GM21528 (cell line): ENCODE results near the gene CUEDC1.

Source experiments
- ATAC-seq: cut with Tn5 transposase; IDR thresholded peaks from one replicate; pipeline ENCODE4 v1.9.1; 2021; ENCODE audit warnings: mild to moderate bottlenecking, moderate library complexity; ENCODE audit not compliant: unreplicated experiment, low FRiP score

CUEDC1 gene

DNA sequence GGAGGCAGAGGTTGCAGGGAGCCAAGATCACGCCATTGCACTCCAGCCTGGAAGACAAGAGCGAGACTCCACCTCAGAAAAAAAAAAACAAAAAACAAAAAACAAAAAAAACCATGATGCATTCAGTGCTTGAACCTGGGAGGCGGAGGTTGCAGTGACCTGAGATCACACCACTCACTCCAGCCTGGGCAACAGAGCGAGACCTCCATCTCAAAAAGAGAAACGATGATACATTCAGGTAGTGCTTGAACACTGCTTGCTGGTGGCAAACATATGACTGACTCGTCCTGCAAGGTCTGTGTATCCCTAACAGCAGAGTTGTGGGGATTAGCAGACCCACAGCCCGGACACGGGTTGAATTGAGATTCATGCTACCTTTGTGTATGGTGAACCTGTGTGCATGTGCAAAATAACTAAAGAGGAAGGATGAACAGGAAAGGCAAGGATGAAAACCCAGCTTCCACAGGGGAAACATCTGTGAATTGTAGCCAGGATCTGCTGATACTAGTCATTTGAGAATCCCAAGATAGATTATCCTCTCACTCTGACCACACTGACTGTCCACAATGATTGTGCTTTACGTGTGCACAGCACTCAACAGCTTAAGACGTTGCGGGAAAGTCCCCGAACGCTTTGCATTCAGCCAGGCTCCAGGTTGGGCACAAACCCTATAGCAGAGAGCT lies 53.0 kb downstream of the CUEDC1 start:
- ATAC-seq, result peak; percentile 64

DNA sequence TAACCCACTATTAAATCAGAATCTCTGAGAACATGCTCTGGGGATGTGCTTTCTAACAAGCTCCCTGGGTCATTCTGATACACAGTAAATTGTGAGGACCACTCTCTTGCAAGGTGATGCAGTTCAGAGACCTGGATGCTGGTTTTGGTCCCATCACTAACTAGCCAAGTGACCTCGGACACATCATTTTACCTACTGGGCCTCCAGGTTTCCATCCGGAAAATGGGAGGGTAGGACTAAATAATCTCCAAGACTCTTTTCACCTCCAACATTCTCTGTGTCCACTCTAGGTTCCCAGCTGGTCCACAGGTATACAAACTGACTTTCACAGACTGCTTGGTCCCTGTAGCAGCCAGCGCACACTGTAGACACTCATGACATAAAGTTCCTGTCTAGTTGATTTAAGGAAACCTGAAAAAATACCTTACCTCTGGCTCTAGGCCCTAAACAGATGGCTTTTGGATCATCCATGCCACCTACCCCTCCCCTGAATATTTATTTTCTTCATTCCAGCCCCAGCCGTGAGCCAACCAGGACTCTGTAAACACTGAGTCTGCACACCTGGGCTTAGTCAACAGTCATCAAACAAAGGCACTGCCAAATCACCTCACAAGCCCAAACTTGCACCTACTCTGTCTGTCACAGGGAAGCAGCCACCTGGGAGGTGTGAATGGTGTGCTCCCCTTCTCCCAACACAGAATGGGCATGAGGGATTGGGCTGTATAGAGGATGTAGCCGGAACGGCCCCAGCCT lies 54.0 kb downstream of the CUEDC1 start:
- no peak for ATAC-seq

DNA sequence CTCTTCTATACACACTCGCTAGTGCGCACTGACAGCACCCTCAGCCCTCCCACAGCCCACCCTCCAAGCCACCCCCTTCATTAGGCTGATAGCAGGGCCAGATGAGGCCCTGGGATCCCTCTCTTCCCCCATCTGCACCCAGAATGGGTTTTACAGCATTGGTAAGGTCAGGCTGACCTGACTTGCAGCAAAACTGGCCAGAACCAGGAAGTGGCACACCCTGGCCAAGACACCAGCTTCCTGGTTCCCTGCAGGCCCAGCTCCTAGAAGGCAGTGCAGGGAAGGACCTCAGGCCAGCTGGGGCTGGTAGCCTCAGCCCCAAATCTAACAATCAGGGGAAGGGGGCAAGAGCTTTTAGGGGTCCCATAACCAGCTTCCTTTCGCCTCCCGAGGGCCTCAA lies 55.4 kb downstream of the CUEDC1 start:
- no peak for ATAC-seq

DNA sequence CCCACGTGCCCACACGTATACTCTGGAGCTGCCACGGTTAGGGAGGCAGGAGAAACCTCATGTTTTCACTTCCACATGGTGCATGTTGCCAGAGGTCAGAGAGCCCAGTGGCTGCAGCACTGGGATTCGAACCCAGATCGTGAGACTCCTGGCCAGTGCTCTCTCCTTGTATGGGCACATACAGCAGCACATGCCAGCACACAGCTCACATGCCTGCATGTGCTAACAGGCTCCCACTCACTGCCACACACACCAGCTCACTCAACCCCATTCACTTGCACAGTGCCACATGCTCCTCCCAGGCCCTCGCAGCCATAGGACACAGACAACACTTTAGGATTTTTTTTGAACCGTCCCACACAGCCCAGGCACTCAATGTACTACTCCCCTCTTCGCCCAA lies 55.8 kb downstream of the CUEDC1 start:
- no peak for ATAC-seq

DNA sequence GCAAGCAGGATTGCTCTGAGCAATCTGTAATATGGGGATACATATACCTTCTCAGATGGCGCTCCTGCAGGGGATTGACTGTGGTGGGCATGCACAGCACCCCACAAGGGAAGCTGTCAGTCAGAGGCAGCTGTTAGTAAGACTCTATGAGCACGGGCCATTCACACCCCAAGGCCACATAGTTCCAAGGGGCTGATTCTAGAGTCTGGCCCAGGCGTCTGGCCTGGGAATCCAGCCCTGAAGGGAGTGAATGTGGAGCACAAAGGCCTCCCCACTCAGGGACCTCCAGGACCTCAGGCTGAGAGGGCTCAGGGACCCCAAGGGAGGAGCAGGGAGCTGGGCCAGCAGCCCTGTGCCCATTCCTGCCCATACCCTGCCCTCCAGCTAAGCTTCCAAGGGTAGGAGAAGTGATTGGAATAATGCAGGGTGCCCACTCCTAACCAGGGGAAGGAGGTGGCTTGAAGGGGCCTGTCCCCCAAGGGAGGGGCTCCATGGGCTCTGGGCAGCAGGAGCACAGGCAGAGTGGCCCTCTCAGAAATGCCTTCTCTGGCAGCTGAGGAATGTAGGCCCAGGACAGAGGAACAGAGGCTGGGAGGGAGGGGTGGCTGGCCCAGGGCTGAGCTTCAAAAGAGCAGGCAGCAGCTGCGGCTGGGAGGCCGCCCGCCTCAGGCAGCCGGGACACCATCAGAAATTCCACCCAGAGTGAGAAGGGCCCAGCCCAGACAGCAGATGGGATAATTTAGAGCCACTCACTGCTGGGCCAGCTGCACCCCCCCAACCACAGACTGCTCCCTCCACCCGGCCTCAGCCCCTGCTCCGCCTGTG lies 56.5 kb downstream of the CUEDC1 start:
- no peak for ATAC-seq

DNA sequence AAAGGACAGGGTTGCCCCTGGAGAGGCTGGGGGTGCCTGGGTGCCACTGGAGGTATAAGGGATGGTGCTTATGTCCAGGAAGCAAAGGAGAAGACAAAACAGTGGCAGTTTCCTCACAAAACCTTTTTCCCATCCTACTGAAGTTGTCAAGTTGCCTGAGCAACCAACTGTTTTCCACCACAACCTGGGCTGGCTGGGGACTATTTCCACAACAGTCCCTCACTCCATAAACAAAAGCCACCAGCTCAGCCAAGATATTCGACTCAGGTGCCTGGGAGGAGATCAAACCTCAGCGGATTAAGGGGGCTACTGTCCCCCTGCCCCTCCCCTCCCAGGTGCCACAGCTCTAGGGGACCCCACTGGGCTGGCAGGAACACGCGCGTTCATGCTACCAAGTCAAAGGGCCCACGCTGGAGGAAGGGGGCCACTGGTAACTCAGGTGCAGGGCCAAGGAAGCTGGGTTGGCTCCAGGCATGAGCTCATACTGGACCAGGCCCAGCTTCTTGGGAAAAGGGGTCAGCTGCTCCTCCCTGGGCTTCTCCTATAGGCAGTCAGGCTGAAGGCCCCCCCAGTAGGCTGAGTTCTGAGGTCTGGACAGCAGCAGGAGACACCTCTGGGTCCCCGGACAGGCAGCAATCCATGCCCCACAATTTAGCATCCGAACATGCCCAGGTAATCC lies 59.7 kb downstream of the CUEDC1 start:
- no peak for ATAC-seq

DNA sequence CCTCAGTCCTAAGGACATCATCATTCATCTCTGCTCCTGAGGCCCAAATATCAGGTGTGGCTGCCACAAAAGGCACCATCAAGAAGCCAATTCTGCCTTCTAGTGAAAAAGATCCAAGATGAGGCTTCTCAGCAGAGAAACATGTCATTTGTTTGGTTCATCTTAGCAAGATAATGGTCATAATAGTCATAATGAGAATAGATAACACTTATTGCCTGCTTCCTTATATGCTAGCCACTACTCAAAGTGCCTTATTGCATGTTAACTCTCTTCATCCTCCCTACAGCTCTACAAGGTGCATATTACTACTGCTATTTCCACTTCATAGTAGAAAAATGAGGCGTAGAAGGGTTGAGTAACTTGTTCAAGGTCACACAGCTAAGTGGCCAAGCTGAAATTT lies 60.4 kb downstream of the CUEDC1 start:
- ATAC-seq, result no peak

DNA sequence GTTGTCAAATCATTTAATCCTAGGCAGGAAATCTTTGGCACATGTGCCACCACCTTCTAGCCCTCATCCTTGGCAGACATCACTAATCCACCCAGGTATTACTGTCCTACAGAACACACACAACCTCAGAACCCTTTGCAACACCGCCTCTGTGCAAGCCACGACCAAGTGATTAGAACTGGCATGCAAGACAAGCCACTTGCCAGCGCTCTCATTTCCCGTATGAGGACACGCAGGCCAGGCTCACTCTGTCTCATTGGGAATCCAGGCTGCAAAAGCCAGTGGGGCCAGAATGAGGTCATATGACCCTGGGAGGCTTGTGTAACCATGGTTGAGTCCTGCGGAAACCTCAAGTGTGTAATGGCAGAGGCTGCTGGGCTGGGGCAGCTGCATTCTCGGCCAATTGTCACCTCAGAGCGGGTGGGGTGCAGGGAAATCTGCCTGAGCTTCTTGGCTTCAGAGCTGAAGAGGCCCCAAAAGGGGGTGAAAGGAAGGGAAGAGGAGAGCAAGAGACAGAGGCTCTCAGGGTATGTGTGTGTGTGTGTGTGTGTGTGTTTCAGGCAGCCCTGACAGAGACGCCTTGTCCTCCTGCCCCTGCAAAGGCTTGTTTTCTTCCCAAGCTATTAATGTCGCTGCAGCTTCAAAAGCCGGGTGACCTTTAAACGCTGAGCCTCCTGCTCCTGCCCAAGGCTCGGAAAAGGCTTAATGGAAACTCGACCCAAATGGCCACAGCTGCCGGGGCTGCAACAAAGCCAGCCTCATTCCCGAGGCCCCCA lies 62.2 kb downstream of the CUEDC1 start:
- ATAC-seq, result no peak

DNA sequence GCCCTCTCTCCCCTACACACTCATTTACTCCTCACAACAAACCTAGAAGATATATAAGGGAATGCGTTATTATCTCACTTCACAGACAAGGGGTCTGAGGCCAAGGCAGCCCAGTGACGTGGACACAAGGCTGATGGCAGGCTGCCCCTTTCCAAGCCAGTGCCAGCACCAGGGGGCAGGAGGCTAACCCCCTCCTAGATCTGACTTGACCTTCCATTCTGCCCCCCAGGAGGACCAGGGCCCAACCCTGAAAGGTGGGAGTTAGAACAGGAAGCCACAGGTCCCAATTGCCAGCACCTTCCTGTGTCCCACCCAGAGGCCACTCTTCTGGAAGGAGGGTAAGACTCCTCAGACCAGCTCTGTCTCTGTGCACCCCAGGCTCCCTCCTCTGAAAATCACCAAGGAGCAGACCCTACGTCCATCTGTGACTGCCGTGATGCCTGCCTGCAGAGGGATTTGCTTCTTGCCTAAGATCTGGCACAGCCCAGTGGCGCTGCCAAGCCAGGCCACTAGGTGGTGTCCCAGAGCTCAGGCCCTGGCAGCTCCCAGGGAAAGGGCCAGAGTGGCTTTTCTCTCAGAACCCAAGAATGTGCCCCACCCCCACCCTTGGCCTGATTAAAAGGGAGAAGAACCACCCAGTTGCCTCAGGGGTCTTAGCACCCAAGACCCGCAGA lies 62.9 kb downstream of the CUEDC1 start:
- no peak for ATAC-seq

DNA sequence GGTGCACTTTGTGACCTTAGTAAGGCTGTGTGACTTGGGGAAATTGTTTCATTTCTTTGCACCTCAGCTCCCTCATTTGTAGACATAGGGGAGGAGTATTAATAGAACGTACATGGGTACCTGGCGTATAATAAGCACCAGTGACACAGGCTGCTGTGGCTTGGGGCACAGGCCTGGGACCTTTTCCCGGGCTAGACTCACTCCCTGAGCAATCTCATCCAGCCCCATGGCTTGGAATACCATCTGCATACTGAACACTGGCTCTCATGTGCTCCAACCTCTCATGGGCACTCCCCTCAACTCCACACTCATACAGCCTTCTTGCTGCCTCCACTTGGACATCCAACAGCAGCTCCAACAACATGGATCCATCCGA lies 64.4 kb downstream of the CUEDC1 start:
- no peak for ATAC-seq

DNA sequence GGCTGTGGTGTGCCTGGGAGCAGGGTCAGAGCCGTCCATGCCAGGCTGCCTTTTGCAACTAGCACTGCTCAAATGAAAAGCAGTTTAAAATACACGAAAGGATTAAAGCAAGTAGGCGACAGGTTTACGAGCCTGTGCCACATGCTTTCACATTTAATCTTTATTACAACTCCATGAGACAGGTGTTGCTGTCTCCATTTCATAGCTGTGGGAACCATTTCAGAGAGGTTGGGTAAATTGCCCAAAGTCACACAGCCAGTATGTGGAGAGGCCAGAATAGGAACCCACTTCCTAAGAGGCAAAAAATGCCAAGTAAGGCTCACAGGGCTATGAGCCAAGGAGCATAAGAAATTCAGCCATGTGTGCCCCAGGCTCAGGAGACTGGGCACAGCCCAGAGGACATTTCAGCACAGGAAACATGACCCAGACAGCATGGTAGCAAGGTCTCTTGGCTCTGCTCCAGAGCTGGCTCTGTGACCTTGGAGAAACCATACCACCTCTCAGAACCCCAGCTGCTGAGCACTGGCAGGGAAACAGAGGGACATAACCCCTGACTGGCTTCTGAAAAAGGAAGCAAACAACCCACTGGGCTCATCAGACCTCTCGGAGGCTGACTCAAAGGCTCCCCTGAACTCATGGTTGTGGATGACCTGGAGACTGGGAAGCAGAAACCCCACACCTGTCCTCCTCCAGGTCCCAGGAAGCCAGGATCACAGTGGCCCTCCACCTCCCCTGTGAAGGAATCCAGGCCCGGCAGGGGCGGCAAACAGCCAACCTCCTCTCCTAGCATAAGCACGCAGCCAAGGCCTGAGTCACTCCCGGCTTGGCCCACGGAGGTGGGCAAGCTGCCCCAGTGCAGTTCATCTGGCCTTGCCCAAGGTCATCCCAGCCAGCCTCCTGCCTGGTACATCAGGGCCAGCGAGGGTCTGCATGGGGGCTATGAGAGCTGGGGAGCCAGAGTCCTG lies 65.0 kb downstream of the CUEDC1 start:
- no peak for ATAC-seq

DNA sequence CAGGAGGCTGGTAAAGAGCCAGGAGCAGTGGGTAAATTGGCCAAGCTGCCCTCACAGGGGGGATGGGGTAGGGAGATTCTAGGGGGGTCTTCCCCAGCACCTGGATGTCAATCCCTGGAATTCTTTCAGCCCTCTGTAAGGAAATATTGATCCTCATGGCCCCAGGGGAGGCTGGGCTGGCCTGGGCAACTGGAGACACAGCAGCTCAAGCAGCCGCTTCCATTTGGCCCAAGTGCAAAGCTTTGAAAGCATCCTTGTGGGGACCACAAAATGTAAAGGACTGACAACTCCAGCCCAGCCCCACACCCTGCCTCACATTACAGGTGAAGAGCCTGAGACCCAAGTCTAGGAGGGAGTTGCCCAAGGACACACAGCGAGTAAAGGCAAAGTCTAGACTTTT lies 66.0 kb downstream of the CUEDC1 start:
- ATAC-seq, result no peak

DNA sequence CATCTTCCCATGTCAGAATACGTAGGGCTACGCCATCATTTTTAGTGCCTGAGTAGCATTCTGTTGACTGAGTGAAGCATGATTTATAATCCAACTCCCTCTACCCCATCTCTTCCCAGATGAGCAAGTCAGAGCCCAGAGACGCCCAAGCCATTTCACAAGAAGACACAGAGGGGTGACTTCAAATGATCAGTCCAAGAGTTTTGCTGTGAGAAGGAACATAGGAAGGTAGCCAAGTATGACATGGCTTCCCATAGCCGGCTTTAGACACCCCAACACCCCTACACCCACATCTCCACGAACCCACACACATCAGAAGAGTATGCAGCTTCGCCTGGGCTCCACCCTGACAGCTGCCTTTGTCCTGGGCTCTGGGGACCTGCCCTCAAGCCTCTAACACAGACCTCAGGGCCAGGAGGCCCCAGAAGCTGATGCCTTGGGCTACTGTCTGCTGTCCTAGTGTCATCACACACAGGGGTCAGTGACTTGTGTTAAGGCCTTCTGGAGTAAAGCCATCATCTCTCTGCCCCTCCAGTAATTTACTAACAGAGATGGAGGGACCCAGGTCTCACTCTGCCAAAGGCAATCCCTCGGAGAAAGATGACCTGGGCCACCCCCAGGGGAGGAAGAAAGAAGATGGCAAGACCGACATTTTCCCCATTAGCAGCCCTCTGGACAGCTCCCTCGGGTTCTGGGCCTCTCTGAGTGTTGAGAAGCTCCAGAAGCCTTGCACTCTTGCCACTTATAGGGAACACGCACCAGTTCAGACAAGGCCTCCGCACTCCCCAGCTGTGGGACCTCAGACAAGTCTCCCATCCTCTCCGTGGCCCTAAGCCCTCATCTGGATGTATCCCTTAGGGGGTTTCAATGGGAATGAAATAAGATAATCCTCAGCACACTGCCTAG lies 66.6 kb downstream of the CUEDC1 start:
- ATAC-seq, result no peak

DNA sequence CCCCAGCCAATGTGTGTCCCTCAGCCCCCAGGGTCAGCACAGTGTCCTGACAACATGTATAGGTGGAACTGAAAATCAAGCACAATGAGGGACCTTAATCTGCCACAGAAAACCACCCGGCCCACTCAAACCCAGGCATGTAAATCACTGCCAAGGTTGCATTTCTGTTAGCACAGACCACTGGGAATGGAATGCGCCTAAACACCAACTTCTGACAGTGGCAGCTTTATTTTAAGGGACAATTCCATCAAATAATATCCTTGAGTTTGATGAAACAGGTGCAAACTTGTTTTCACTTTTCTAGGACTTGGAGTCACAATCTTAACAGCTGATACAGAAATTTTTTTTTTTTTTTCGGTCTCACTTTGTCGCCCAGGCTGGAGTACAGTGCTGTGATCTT lies 68.1 kb downstream of the CUEDC1 start:
- ATAC-seq, result no peak

DNA sequence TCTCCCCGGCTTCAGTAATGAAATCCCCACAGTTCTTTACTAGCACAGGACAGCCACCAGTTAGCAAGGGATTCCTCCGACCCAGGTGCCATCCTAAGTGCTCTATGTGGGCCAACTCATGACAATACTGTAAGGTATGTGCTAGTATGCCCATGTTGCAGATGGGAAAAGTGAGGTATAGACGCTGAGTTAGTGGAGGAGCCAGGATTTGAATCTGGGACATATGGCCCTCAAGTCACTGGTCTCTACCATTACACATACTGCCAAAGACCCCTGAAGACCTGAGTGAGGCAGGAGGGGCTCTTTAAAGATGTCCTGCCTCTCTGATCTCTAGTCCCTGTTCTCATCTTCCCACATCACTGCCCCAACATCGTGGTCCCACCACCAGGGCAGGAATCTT lies 69.2 kb downstream of the CUEDC1 start:
- no peak for ATAC-seq

DNA sequence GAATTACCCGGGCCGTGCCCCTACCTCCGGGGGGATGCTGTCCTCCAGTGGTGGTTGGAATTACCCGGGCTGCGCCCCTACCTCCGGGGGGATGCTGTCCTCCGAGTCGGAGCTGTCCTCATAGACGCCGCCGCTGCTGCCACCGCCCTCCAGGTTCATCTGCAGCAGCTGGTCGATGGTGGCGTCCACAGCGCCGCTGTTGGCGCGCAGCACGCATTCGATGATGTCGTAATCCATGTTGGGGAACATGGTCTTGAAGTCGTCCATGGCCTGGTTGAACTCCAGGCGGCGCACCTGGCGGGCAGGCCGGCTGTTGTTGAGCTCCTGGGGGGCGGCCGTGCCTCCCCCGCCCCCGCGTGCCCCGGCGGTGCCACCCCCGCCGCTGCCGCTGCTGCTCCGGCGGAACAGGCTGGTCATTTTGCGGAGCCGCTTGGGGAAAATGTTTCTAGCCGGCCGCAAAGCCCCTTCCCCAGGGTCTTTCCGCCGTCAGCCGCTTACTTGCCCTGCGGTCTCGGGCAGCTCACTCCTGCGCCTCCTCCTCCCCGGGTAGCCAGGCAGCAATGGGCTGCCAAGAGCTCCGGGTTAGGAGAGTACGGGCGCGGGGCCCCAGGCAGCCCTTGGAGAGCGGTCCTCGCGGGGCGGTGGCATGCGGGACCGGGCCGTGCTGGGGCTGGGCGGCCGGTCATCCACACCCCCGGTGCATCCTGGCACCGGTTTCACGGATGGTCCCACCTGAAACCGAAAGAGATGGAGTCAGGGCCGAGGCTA lies 69.9 kb downstream of the CUEDC1 start:
- no peak for ATAC-seq
